HEK293 (cell line): ENCODE results near the gene PCDHGB3.

Source experiments
- CTCF ChIP-seq: fragments of 450-650 bp; formaldehyde crosslinking; IDR thresholded peaks from 2 replicates; pipeline ENCODE4 v1.5.1; 2016; ENCODE audit warnings: missing biosample characterization, missing genetic modification characterization
- KLF10 ChIP-seq: fragments of 450-650 bp; IDR thresholded peaks from 2 replicates; pipeline ENCODE4 v1.5.1; 2018; ENCODE audit warnings: missing biosample characterization, mild to moderate bottlenecking, missing genetic modification characterization
- MEIS1 ChIP-seq: sonication (generic); formaldehyde crosslinking; IDR thresholded peaks from 2 replicates; pipeline ENCODE4 v1.8.1; 2022; ENCODE audit warnings: missing genetic modification reagents, mild to moderate bottlenecking, borderline replicate concordance
- PBX3 ChIP-seq: sonication (generic); formaldehyde crosslinking; IDR thresholded peaks from 2 replicates; pipeline ENCODE4 v1.8.1; 2022; ENCODE audit warnings: mild to moderate bottlenecking, moderate library complexity, missing genetic modification reagents
- SP2 ChIP-seq: fragments of 450-650 bp; formaldehyde crosslinking; IDR thresholded peaks from 2 replicates; pipeline ENCODE4 v1.5.1; 2016; ENCODE audit warnings: missing biosample characterization, missing genetic modification characterization
- WT1 ChIP-seq: fragments of 450-650 bp; formaldehyde crosslinking; IDR thresholded peaks from 2 replicates; pipeline ENCODE4 v1.5.1; 2016; ENCODE audit warnings: missing biosample characterization, missing genetic modification characterization
- ZFP3 ChIP-seq: fragments of 450-650 bp; formaldehyde crosslinking; IDR thresholded peaks from 2 replicates; pipeline ENCODE4 v1.5.1; 2016; ENCODE audit warnings: low read depth, missing biosample characterization, missing genetic modification characterization
- ZNF10 ChIP-seq: fragments of 450-650 bp; formaldehyde crosslinking; IDR thresholded peaks from 2 replicates; pipeline ENCODE4 v1.5.1; 2017; ENCODE audit warnings: missing biosample characterization, missing genetic modification characterization
- ZNF324 ChIP-seq: fragments of 450-650 bp; formaldehyde crosslinking; IDR thresholded peaks from 2 replicates; pipeline ENCODE4 v1.5.1; 2016; ENCODE audit warnings: missing biosample characterization, missing genetic modification characterization
- ZNF510 ChIP-seq: fragments of 450-650 bp; formaldehyde crosslinking; IDR thresholded peaks from 2 replicates; pipeline ENCODE4 v1.5.1; 2018; ENCODE audit warnings: mild to moderate bottlenecking, missing genetic modification characterization, missing biosample characterization; ENCODE audit not compliant: insufficient replicate concordance
- ZNF792 ChIP-seq: fragments of 450-650 bp; formaldehyde crosslinking; IDR thresholded peaks from 2 replicates; pipeline ENCODE4 v1.5.1; 2016; ENCODE audit warnings: missing biosample characterization, missing genetic modification characterization
- ZSCAN23 ChIP-seq: fragments of 450-650 bp; formaldehyde crosslinking; IDR thresholded peaks from 2 replicates; pipeline ENCODE4 v1.5.1; 2016; ENCODE audit warnings: missing biosample characterization, missing genetic modification characterization

GRCh38 chr5:141322261-141322660 is 47.8 kb upstream of the PCDHGB3 start:
- TF ChIP-seq ZSCAN23 (no peak), CTCF (no peak), ZNF10 (tag by site-specific recombination) (no peak), ZNF792 (tag by site-specific recombination) (no peak), ZFP3 (tag by site-specific recombination) (no peak), ZNF510 (no peak), WT1 (tag by site-specific recombination) (no peak), SP2 (tag by site-specific recombination) (no peak), KLF10 (tag by site-specific recombination) (no peak), MEIS1 (CRISPR knock-in tag) (no peak), PBX3 (CRISPR knock-in tag) (no peak), ZNF324 (tag by site-specific recombination) (no peak)
